Dermis lymphatic vessel endothelial cell (primary cell): ENCODE data around the gene RAB3D. TPM values are rescaled to one million over a fixed set of nuclear protein-coding genes. Genes with fewer than 3 reads are reported as not detected.

ENCODE experiments used
- total RNA-seq: library from RNA; depleted of rRNA; stranded (reverse); fragments of >200 nt; gene quantifications from 2 replicates; pipeline ENCODE4 v1.2.1, GENCODE V29; 2014

RAB3D gene, protein sequence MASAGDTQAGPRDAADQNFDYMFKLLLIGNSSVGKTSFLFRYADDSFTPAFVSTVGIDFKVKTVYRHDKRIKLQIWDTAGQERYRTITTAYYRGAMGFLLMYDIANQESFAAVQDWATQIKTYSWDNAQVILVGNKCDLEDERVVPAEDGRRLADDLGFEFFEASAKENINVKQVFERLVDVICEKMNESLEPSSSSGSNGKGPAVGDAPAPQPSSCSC
- total RNA-seq: 32.9 and 38.7 TPM in 2 replicates

GRCh38 chr19:11339254-11340098, at the start of gene RAB3D:
RAB3D (minus strand) TSS chr19:11339657; CDS start chr19:11337399, 2,258 bp downstream.

DNA sequence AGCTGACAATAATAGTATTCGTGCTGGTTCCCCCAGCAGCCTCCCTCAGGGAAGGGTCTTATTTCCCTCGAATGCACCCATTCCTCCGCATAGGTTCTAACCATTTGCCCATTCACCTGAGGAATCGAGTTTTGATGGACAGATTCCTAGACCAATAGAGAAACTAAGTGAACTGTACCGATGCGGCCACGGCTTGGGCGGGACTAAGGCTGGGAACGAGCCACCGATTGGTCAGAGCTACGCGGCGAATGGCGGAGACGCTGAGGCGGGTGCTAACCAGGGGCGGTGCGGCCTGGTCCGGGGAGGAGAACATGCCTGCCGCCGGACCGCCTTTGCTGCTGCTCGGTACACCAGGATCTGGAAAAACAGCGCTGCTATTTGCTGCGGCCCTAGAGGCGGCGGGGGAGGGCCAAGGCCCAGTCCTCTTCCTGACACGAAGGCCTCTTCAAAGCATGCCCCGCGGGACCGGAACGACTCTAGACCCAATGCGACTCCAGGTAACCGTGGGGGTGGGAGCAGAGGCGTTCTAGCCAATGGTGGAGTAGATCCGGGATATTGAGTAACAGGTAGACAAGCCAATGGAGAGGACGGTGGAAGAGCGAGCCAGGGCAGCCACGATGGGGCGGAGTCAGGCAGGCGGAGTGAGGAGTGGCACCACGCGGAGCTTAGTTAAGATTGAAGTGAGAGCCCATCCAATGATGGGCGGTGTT, 35.1 kb upstream of the RAB3D start, which contains the start of gene SWSAP1:
Gene SWSAP1 (plus strand): TSS at position 234 of the 710 bp plus-strand sequence. CDS start 15 bp downstream, at position 249.

GRCh38 chr19:11355160-11356073, 16.0 kb upstream of the RAB3D start, which contains the start of gene PLPPR2:
PLPPR2 (plus strand) TSS chr19:11355432; CDS start chr19:11357674, 2,242 bp downstream.

GRCh38 chr19:11346104-11346940, 6.9 kb upstream of the RAB3D start, which contains the start of the genes CCDC159 and TMEM205:
CCDC159 (plus strand) TSS chr19:11346519; CDS start chr19:11346607, 88 bp downstream.
TMEM205 (minus strand) TSS chr19:11346268; CDS start chr19:11345619, 649 bp downstream.

GRCh38 chr19:11295665-11296245, 43.7 kb downstream of the RAB3D start, which contains the start of gene TSPAN16:
TSPAN16 (plus strand) TSS chr19:11296160; CDS start chr19:11296298, 138 bp downstream.

Other genes starting within 250 kb of the RAB3D start
- gene SPC24, start 183.9 kb downstream of the RAB3D start, total RNA-seq: 13.7 and 14.2 TPM in 2 replicates
- 95.8 and 115 TPM in 2 replicates for gene KANK2, start 142.1 kb downstream of the RAB3D start, total RNA-seq
- not detected in 2 replicates for gene ANGPTL8, start 100.0 kb downstream of the RAB3D start, total RNA-seq
- 53.0 and 54.7 TPM in 2 replicates for gene DOCK6, start 77.1 kb downstream of the RAB3D start, total RNA-seq
- not detected in 2 replicates for gene TSPAN16, start 43.5 kb downstream of the RAB3D start, total RNA-seq
- gene TMEM205, start 6.6 kb upstream of the RAB3D start, total RNA-seq: 83.6 and 104 TPM in 2 replicates
- gene CCDC159, start 6.9 kb upstream of the RAB3D start, total RNA-seq: 5.4 and 6.1 TPM in 2 replicates
- 4.9 and 7.3 TPM in 2 replicates for gene PLPPR2, start 15.8 kb upstream of the RAB3D start, total RNA-seq
- gene SWSAP1, start 35.0 kb upstream of the RAB3D start, total RNA-seq: 0.77 and 1.1 TPM in 2 replicates
- 3.1 and 5.9 TPM in 2 replicates for gene EPOR, start 44.7 kb upstream of the RAB3D start, total RNA-seq
- 0.87 and 1.6 TPM in 2 replicates for gene RGL3, start 79.7 kb upstream of the RAB3D start, total RNA-seq
- under 0.01 and 0.09 TPM in 2 replicates for gene ODAD3, start 95.5 kb upstream of the RAB3D start, total RNA-seq
- 110 and 113 TPM in 2 replicates for gene PRKCSH, start 96.0 kb upstream of the RAB3D start, total RNA-seq
- not detected in 2 replicates for gene ELAVL3, start 141.4 kb upstream of the RAB3D start, total RNA-seq
- gene ZNF653, start 166.2 kb upstream of the RAB3D start, total RNA-seq: 6.0 and 6.9 TPM in 2 replicates
- 20.6 and 30.1 TPM in 2 replicates for gene ECSIT, start 189.5 kb upstream of the RAB3D start, total RNA-seq
- gene CNN1, start 199.2 kb upstream of the RAB3D start, total RNA-seq: under 0.01 TPM in 1 of 2 replicates, not detected in the other
- 22.9 and 23.8 TPM in 2 replicates for gene ELOF1, start 219.6 kb upstream of the RAB3D start, total RNA-seq
- gene ACP5, start 238.0 kb upstream of the RAB3D start, total RNA-seq: under 0.01 and 0.34 TPM in 2 replicates